HG03571 (cell line): Measurements from ENCODE around the gene HDAC10.
"Not testable (repeated sequence)": the region's sequence is repeated elsewhere in the genome, so short reads cannot be mapped to it uniquely, and the experiment has no call there.

Source experiments
- ATAC-seq: cut with Tn5 transposase; IDR thresholded peaks from one replicate; pipeline ENCODE4 v1.9.1; 2021; ENCODE audit not compliant: unreplicated experiment

The HDAC10 gene

DNA sequence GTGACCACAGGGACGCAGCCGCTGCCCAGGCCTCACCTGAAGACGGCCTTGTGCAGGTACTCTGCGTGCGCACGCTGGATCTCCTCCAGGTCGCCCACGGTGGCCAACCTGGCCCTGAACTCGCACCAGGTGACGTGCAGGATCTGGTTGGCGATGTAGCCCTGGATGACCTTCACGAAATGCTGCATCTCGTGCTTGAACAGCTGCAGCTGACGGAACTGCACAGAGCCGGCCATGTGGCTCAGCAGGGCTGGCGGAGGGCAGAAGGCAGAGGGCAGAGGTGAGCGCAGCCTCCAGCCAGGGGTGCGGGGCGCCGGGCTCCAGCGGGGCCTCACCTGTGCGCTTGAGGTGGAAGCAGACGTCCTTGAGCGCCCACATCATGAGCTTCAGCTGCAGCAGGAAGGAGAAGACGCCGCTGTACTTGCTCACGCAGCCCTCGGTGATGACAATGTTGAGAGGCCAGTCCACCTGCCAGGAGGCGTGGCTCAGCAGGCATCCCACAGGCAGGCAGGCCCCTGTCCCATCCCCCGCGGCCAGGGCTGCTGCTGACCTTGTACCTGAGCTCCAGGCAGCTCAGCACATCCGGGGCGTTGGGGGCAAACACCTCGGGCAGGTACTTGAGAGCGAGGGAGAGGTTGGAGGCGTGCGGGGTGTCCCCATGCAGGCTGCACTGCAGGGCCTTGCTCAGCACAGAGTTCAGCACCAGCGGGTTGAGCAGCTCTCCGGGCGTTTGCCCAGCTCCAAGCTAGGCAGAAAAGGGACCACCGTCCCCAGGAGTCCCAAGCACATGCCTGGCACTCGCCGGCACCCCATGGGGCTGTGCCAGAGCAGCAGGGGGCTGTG is 32.7 kb downstream of the HDAC10 start:
- ATAC-seq: no peak

DNA sequence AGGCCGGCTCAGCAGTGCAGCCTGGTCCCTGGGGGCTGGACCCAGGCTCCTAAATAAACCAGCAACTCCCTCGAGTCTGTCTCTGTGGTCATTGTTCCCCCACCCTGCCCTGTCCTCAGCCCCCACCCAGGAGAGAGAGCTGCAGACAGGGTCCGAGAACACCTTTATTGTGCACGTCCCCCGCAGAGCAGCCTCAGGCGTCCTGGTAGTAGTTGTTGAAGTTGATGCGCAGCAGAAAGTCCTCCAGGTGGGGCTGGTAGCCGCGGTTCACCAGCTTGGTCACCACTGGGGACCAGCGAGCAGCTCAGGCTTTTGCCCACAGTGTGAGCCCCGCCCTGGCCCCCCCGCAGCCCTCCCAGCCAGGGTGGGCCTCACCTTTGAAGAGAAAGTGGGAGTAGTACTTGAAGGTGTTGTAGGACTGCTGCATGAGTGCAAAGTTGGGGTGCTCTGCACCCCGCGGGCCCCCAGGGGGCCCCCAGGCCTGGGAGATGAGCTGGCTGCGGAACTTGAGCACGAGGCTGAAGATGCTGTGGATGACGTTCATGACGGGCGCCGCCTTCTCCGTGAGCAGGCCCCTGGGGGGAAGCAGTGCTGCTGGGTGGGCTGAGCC is 33.4 kb downstream of the HDAC10 start:
- no peak for ATAC-seq

DNA sequence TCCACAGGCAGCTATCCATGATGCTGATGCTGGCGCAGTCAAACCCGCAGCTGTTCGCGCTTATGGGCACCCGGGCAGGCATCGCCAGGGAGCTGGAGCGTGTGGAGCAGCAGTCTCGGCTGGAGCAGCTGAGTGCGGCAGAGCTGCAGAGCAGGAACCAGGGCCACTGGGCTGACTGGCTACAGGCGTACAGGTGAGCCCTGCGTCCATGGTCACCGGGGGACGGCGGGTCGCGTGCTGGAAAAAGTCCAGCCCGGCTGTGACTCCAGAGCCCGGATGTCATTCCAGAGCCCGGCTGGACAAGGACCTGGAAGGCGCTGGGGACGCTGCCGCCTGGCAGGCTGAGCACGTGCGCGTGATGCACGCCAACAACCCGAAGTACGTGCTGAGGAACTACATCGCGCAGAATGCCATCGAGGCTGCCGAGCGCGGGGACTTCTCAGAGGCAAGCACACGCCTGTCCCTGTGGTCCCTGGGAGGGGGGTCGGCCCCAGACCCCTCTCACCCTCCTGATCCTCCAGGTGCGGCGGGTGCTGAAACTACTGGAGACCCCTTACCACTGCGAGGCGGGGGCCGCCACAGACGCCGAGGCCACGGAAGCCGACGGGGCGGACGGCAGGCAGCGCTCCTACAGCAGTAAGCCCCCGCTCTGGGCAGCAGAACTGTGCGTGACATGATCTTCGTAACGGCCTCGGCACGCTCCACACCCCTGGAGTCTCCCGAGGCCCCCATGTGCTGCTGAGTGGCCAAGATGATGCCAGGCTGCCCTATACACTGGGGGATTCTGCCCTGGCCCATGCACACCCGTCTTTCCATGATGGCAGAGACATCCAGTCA is 34.2 kb downstream of the HDAC10 start:
- ATAC-seq: no peak

DNA sequence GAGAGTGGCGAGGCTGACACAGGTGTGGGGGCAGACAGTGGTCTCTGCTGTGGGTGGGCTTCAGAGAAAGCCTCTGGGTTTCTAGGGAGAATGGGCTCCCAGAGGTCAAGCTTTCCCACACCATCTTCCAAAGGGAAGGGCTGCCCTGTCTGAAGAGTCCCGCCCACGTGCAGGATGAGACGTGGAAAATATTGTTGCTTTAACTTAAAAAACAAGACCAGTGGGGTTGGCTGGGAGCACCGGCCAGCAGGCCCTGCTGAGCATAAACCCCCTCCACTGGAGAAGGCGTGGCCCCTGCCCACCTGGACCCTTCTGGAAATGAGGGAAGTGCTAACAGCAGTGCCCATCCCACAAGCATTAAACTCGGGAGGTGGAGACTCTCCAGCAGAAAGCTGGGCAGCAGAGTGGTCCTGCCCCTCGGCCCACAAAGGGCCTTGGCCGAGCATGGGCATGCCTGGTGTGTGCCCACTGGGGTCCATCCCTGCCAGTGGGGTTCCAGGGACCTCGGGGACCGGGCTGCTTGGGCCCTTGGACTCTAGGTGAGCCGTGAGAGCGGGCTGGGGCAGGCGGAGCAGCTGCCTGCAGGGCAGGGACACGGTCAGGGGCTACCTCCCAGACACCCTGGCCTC is 34.9 kb downstream of the HDAC10 start:
- ATAC-seq: no peak

DNA sequence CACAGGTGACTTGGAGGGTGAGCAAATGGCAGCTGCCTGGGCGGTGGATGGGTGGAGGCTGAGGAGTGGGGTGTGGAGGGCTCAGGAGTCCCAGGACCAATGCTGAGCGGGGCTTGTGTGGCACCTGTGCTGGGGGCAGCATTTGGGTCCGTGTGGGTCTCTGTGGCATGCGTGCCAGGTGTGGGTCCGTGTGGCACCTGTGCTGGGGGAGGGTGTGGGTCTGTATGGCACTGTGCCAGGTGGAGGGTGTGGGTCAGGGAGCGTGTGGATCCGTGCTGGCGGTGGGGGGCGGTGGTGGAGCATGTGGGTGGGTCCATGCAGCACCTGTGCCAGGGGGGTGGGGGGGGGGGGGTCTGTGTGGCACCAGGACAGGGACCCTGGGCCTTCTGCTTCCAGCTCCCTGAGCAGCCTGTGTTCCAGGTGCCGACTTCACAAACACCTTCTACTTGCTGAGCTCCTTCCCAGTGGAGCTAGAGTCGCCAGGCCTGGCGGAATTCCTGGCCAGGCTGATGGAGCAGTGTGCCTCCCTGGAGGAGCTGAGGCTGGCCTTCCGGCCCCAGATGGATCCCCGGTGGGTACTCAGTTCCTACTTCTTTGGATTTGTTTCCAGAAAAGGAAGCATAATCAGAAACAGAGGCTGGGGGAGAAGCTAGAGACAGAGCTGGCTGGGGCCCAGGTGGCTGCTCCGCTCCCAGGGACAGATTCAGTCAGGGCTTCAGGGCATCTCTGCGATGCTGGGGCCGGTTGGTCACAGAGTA is 35.6 kb downstream of the HDAC10 start:
- no peak for ATAC-seq

DNA sequence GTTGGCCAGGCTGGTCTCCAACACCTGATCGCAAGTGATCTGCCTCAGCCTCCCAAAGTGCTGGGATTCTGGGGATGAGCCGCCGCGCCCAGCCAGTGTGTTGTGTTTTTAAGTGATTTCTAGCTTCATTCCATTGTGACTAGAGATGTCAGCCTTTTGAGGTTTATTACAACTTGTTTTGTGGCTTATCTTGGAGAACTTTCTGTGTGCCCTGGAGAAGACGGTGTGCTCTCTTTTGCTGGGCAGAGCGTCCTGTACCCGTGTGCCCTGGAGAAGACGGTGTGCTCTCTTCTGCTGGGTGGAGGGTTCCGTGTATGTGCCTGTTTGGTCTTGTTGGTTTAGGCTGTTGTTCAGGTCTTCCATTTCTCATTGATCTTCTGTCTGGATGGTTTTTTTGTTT is 37.8 kb downstream of the HDAC10 start:
- ATAC-seq: no peak

DNA sequence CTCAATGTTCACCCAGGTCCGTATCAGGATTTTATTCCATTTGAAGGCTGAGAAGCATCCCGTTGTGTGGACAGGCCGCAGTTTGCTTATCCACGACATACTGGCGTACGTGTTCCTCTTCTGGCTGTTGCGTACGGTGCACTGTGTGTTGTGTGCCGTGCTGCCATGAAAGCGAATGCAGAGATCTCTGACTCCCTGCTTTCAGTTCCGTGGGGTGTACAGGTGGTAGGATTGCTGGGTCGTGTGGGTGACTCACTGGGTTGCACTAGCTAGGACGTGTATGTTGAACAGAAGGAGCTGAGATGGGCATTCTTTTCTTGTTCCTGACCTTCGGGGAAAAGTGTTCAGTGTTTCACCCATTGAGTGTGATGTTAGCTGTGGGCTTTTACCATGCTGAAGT is 39.9 kb downstream of the HDAC10 start:
- no peak for ATAC-seq

DNA sequence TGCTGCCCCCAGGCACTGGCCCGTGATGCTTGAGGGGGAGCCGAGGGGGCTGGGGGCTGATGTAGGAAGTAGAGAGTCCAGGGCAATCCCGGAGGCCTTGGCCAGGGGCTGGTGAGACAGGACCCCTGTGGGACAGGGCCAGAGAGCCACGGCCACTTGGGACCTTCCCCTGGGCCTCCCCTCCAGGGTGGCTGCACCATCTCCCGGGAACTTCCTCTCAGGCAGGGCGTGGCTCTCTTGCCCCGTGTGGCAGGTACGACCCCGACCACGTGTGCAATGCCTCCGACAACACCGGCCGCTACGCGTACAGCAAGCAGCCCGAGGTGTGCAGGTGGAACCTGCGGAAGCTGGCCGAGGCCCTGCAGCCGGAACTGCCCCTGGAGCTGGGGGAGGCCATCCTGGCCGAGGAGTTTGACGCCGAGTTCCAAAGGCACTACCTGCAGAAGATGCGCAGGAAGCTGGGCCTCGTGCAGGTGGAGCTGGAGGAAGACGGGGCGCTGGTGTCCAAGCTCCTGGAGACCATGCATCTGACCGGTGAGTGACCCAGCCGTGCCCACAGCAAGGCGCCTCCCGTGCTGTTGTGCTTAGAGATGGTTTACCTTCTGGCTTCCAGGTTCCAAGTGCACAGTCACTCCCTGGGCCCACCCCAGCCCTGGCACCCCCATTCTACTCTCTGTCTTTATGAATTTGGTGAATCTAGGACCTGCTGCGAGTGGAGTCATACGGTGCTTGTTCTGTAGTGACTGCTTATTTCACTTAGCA is 40.5 kb downstream of the HDAC10 start:
- no peak for ATAC-seq

DNA sequence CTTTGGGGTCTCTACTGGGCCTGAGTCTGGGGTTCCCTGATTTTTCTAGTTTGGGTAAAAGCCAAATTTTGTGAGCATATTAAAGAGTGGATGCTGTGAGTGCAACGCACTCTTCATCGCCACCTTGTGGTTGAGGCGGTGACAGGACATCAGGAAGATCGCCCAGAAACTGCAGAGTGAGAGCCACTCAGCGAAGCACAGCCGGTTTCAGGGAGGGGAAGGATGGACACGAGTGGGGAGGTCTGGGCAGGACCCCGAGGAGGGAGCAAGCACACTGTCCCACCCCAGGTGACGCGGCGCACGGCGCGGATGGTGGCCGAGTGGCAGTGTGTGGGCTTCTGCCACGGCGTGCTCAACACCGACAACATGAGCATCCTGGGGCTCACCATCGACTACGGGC is 41.2 kb downstream of the HDAC10 start:
- no peak for ATAC-seq

DNA sequence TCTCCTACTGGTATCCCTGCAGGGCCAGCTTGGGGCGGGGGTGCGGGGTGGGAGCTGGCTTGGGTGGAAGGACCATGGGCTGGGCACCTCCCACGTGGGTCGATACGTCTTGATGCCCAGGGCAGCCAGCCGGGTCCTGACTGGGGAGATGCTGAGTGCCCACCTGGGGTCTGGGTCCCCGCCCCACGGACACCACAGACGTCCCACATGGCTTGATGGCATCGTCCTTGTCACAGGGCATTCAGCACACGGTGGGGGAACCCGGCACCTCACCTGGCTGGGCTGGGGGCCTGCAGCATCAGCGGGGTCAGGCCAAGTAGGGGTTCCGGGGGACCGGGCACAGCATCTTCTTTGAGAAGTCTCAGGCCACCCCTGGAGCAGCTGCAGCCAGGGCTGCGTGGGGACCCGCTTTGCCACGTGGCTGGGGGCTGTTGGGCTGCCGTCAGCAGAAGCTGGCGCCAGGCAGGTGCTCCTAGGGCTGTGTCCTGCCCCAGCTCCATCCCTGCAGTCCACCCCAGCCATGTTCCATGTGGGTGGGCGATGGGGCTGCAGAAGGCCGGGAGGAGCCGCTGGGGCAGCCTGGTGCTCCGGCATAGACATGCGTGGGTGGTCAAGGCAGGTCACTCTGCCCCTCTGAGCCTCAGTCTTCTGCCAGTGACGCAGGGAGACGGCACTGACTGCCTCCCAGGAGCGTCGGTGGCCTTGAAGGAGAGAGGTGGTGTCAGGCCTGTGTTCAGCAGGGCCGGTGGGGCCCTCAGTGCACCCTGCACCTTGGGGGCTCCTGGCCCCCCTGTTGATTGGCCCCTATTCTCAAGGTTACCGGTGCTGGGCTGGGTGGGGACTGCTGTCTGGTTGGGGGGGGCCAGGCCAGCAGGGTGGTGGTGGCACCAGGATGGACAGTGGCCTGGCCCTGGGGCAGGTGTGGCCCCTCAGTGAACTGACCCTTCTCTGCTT is 41.8 kb downstream of the HDAC10 start:
- no peak for ATAC-seq

DNA sequence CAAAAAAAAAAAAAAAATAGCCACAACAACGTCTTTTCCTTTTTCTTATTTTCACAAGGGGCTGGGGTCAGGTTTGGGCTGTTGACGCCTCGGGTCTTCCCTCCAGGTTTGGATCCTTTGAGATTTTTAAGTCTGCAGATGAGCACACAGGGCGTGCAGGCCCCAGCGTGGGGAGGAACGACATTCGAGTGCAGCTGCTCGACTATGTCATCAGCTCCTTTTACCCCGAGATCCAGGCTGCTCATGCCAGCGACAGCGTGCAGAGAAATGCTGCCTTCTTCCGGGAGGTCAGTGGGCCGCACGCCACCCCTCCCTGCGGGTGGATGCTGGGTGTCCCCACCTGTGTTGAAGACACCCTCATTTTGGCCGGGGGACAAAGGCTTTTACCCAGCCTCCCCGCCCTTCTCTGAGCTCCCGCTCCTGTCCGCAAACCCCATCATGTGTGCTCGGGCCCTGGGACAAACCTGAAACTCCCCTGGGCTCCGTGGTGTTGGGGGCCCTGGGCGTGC is 42.6 kb downstream of the HDAC10 start:
- ATAC-seq: no peak

DNA sequence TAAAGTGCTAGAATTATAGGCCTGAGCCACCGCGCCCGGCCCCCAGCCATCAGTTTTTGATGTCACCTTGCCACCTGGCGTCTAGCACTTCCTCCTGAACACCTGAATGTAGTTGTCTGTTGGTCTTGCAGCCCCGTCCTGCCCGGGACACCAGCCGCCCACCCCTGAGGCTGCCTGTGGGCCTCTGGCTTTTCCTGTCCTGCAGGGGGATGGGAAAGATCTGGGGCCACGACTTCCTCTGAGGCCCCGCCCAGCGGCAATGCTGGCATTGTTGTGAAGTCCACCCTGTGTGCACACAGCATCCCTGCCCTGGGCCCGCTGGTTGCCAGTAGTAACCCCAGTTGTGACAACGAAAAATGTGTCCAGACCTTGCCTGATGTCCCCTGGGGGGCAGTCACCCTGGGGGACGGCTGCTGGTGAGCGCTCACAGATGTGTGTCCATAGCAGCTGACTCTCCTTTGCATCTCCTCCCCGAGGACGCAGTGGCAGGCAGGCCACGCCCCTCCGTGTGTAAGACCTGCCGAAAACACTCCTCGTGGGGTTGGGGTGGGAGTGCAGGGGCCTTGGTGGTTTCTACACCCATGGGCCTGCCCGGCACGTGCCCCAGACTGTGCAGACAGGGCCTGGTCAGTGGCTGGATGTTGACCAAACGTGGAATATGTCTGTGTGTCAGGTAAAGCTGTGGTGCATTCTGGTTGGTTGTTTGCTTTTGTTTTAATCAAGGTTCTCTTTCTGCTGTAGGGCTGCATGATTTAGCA is 43.5 kb downstream of the HDAC10 start:
- ATAC-seq: no peak

DNA sequence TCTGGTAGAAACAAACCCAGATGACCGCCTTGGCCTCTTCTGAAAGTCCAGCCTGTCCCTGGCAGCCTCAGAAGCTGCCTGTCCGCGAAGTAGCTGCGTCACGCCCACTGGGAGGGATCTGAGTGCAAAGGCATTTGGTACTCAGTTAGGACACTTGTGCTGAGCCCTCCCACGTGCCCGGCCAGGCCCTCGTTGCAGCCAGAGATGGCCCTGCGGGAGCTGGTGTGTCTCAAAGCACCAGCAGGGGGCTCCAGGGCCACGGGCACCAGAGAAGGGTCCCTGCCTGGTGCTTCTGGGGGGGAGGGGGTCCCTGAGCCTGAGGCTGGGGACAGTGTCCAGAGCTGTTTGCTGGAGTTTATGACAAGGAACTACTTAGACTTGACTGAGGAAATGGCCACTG is 44.5 kb downstream of the HDAC10 start:
- ATAC-seq: no peak

DNA sequence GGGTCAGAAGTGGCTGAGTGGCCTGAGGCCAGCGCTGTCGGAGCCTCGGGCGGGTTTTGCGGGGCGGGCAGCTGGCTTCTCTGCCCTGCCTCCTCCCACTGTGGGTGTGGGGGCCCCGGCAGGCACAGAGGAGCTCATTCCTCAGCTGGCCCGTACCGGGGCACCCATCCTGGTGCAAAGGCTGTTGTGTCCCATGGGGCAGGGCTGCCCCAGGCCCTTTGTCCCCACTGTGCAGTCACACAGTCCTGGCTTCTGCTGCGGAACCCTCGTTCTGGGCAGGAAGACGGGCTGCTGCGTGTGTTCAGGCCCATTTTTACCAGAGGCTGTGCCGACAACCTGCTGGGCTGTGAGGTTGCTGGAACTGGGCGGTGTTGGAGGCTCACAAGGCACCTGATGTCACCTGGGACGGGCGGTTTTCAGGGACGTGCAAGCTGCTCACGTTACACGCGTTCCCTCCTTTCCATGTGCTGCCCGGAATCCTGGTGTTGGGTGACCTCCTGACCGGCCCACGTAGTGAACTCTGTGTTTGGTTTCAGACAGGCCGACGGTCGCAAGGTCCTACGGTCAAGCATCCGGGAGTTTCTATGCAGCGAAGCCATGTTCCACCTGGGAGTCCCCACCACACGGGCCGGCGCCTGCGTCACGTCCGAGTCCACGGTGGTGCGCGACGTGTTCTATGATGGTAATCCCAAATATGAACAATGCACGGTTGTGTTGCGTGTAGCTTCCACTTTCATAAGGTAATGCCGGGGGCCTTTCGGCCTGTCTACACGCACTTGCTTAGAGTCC is 45.1 kb downstream of the HDAC10 start:
- ATAC-seq: no peak

DNA sequence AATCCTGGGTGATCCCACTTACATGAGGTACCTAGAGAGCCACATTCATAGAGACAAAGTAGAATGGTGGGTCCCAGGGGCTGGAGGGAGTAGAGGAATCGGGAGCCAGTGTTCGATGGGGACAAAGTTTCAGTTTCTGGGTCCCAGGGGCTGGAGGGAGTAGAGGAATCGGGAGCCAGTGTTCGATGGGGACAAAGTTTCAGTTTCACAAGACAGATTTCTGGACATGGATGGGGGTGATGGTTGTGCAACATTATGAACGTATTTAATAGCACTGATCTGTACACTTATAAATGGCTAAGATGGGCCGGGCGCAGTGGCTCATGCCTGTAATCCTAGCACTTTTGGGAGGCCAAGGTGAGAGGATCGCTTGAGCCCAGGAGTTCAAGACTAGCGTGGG is 46.1 kb downstream of the HDAC10 start:
- not testable (repeated sequence) for ATAC-seq

DNA sequence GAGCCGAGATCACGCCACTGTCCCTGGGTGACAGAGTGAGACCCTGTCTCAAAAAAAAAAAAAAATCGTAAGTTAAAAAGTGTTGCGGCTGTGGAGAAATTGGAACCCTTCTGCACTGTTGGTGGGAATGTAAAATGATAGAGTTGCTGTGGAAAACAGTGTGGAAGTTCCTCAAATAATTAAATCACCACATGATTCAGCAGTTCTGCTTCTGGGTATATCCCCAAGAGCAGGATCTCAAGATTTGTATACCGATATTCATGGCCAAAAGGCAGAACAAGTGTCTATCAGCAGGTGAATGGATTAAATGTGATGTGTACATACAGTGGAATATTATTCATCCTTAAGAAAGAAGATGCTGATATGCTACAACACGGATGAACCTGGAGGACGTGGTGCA is 46.5 kb downstream of the HDAC10 start:
- ATAC-seq: no peak

DNA sequence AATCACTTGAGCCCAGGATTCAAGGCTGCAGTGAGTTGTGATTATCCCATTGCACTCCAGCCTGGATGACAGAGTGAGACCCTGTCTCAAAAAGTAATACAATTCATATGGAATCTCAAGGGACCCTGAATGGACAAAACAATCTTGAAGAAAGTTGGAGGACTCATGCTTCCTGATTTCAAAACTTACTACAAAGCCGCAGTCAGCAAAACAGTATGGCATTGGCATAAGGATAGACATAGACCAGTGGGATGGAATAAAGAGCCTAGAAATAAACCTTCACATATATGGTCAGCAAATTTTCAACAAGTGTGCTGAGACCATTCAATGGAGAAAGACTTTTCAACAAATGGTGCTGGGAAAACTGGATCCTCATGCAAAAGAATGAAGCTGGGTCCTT is 47.8 kb downstream of the HDAC10 start:
- no peak for ATAC-seq
